AG09309 (cell line): ENCODE results near the gene ATAD3C.

Source experiments
- DNase-seq: peaks from one replicate; pipeline ENCODE4 v3.0.0-alpha.2; 2010; ENCODE audit warnings: low read depth
- H3K4me3 ChIP-seq: 2 replicates; pipeline ENCODE4 v1.5.1; 2011; ENCODE audit warnings: mild to moderate bottlenecking, low read depth, low read length, moderate library complexity; ENCODE audit not compliant: control insufficient read depth
- CTCF ChIP-seq: IDR thresholded peaks from 2 replicates; pipeline ENCODE4 v1.5.1; 2011; ENCODE audit warnings: mild to moderate bottlenecking, low read depth, low read length, inconsistent platforms; ENCODE audit not compliant: insufficient read depth, control insufficient read depth; ENCODE audit errors: missing control alignments

Gene ATAD3C

DNA sequence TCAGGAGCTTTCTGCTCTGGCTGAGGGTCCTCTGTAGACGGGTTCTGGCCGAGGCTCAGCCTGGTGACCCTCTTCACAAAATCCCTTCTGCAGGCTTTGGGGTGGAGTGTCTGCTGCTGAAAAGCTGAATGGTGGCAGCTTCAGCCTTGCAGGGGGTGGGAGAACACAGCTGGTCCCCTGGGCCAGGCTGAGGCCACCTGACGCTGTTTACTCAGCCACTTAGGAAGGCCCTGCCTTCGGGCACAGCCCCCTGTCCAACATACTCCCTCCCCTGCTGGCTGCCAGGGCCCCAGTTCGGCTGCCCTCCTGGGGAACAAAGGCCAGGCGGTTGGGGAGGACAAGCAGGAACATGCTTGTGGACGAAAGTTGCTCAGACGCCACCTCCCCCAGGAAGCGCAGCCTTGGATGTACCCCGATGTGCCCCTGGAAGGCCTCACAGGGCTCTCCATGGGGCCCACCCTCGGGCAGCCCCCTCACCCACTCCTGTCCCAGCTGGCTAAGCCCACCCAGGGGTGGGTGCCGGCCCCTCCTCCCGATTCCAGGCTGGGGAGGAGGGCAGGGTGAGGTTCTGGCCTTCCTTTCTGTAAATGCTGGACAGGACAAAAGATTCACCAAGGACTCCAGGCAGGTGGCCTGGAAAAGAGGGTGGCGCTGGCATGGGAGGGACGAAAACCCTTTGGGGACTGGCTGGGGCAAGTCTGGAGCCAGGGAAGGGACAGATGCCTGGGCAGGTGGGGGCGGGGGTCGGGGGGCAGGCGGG, 28.2 kb upstream of the ATAD3C start, which contains the start of gene ANKRD65:
ANKRD65 (minus strand) TSS at position 130 of the 760 bp plus-strand sequence. CDS start 271 bp downstream, outside the sequence.
- H3K4me3 ChIP-seq, result no peak within 1 kb of the TSS
- TF ChIP-seq CTCF, result no peak
- no peak for DNase-seq

DNA sequence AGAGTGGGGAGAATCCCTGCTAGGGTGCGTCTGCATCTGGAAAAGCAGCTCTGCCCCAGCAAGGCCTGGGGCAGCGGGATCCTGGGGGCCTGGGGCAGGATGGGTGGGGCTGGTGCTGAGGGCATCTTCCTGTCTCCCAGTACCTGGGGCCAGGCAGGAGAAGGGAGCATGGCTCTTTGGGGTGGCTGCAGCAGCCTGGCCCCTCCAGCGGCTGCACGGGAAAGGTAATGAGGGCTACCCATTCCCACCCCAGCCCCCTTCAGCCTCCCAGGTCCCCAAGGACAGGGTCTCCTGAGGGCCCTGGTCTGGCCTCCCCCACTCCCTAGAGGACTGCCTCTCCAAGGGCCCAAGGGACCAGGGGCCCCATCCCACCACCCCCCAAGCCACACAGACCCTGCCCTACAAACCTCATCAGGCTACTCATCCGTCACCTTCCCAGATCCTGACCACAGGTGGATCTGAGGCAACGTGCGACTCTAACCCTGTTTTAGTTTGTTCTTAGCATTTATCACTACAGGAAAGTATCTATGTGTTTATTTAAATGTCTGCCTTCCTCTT, 27.5 kb upstream of the ATAD3C start:
- H3K4me3 ChIP-seq, result no peak overlapping the region
- DNase-seq, result no peak
- TF ChIP-seq CTCF, result no peak

GRCh38 chr1:1422465-1423244, 26.8 kb upstream of the ATAD3C start:
- H3K4me3 ChIP-seq, result no peak overlapping the region
- no peak for DNase-seq
- TF ChIP-seq CTCF, result no peak

DNA sequence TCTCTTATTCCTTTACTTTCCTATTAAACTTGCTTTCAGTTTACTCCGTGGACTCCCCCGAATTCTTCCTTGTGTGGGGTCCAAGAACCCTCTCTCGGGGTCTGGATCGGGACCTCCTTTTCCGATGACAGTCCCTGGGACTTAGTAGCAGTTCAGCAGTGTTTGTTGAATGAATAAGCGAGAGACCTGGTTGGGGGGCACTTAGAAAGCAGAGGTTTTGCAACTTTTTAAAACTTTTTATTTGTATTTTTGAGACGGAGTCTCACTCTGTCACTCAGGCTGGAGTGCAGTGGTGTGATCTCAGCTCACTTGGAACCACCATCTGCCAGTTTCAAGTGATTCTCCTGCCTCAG, 26.3 kb upstream of the ATAD3C start:
- no peak for DNase-seq
- no peak for TF ChIP-seq CTCF
- H3K4me3 ChIP-seq, result no peak overlapping the region

DNA sequence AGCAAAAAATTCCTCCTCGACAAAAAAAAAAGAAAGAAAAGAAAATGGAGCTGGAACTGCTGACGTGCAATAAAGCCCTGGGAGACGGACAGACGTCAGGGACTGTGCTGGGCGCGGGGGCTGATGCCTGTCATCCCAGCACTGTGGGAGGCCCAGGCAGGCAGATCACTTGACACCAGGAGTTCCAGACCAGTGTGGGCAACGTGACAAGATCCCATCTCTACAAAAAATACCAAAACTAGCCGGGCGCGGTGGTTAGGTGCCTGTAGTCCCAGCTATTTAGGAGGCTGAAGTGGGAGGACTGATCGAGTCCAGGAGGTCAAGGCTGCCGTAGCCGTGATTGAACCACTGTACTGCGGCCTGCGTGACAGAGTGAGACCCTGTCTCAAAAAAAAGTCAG, 24.8 kb upstream of the ATAD3C start:
- no peak overlapping the region for H3K4me3 ChIP-seq
- no peak for DNase-seq
- TF ChIP-seq CTCF, result no peak

DNA sequence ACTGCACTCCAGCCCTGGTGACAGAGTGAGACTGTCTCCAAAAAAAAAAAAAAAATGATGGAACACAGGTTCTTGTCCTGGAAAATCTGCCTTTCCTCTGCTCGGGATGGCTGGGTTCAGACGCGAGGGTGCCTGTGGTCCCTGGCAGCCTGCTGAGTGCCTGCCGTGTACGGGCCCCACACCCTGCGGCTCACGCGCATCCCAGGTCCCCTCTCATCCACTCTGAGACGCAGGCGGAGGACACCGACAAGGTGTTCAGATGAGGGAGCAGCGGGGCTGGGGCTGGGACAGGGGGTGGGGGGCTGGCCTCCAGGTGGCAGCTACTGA, 24.1 kb upstream of the ATAD3C start:
- H3K4me3 ChIP-seq, result no peak overlapping the region
- no peak for TF ChIP-seq CTCF
- no peak for DNase-seq
